ENCODE measurements around the gene REEP5.
A peak's percentile ranks its signal among the peaks of the same experiment; 100 is the strongest.
"Not testable (repeated sequence)": the region's sequence is repeated elsewhere in the genome, so short reads cannot be mapped to it uniquely, and the experiment has no call there.

REEP5 gene

DNA sequence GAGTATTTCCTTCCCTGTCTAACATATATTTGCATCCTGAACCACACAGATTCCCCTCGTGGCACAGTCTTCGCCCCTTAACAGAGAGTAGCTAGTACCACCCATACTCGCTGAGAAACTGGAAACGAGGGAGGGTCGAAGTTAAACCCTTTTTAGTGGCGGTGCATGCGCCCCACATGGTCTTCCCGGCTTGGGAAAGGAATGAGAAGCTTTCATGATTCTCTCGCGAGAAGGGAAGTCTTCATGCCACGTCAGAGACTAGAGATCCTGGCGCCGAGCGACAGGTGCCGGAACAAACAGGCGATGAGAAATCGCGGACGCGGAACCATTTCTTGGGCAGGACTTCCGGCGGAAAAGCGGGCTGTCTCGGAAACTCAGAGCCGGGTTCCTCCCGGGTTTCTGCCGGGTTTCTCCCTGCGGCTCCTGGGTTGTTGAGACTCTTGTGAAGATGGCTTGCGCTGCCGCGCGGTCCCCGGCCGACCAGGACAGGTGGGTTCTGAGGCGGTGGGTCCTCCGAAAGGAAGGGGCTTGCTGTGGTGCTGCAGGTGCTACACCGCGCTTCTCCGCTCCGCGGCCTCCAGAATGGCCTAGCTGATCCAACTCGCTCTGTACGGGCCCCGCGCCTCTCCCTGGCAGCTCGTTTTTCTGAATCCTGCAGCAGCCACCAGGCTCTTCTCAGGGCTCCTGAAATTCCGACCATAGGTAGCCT is 60.9 kb downstream of the REEP5 start, which contains the start of gene SRP19:
Gene SRP19 (plus strand): TSS at position 359 of the 709 bp plus-strand sequence. CDS start 90 bp downstream, at position 449.
- in situ Hi-C loops (cut with MboI; ENCODE audit: low sequenced_read_pairs, unreplicated experiment): no loop called here
- peak; percentile 96 for DNase-seq (ENCODE audit: low spot score)
- TF ChIP-seq, protein P1, sequence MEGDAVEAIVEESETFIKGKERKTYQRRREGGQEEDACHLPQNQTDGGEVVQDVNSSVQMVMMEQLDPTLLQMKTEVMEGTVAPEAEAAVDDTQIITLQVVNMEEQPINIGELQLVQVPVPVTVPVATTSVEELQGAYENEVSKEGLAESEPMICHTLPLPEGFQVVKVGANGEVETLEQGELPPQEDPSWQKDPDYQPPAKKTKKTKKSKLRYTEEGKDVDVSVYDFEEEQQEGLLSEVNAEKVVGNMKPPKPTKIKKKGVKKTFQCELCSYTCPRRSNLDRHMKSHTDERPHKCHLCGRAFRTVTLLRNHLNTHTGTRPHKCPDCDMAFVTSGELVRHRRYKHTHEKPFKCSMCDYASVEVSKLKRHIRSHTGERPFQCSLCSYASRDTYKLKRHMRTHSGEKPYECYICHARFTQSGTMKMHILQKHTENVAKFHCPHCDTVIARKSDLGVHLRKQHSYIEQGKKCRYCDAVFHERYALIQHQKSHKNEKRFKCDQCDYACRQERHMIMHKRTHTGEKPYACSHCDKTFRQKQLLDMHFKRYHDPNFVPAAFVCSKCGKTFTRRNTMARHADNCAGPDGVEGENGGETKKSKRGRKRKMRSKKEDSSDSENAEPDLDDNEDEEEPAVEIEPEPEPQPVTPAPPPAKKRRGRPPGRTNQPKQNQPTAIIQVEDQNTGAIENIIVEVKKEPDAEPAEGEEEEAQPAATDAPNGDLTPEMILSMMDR (IDR thresholded peaks at IDR 0.05; ENCODE audit: borderline replicate concordance, control extremely low read depth, extremely low read depth, insufficient read depth, missing control alignments): no peak

DNA sequence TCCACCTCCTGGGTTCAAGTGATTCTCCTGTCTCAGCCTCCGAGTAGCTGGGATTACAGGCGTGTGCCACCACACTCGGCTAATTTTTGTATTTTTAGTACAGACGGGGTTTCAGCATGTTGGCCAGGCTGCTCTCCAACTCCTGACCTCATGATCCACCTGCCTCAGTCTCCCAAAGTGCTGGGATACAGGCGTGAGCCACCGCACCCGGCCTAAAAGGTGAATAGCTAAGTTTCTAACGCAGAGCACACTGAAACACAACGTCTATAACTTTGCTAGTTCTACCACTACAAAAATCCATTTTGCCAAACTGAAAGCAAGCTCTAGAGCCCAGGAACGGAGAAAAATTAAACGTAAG is 61.5 kb downstream of the REEP5 start:
- DNase-seq (ENCODE audit: low spot score); in situ Hi-C loops (cut with MboI; ENCODE audit: low sequenced_read_pairs, unreplicated experiment): not testable (repeated sequence)

DNA sequence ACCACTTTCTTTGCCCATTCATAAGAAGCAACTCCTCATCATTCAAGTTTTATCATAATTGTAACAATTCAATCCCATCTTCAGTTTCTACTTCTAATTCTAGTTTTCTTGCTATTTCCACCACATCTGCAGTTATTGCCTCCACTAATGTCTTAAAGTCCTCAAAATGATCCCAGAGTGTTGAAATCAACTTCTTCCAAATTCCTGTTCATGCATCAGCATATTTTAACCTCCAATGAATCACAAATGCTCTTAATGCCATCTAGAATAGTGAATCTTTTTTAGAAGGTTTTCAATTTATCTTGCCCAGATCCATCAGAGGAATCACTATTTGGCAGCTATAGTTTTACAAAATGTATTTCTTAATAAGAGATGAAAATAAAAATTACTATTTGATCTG is 64.2 kb downstream of the REEP5 start:
- no peak for DNase-seq (ENCODE audit: low spot score)
- in situ Hi-C loops (cut with MboI; ENCODE audit: low sequenced_read_pairs, unreplicated experiment): no loop called here
- TF ChIP-seq, protein P1 (IDR thresholded peaks at IDR 0.05; ENCODE audit: borderline replicate concordance, control extremely low read depth, extremely low read depth, insufficient read depth, missing control alignments): no peak

DNA sequence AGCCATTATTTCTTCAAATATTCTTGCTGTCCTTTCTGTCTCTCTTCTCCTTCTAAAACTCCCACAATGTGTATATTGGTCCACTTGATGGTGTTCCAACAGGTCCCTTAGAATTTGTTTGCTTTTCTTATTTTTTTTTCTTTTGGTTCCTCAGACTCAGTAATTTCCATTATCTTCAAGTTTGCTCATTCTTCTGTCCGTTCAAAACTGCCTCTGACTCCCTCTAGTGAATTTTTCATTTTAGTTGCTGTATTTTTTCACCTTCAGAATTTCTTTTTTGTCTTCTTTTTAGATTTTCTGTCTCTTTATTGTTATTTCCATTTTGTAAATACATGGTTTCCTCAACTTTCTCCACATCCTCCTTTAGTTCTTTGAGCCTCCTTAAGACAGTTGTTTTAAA is 67.4 kb downstream of the REEP5 start:
- in situ Hi-C loops (cut with MboI; ENCODE audit: low sequenced_read_pairs, unreplicated experiment): no loop called here
- no peak for DNase-seq (ENCODE audit: low spot score)
- TF ChIP-seq, protein P1 (IDR thresholded peaks at IDR 0.05; ENCODE audit: borderline replicate concordance, control extremely low read depth, extremely low read depth, insufficient read depth, missing control alignments): no peak

DNA sequence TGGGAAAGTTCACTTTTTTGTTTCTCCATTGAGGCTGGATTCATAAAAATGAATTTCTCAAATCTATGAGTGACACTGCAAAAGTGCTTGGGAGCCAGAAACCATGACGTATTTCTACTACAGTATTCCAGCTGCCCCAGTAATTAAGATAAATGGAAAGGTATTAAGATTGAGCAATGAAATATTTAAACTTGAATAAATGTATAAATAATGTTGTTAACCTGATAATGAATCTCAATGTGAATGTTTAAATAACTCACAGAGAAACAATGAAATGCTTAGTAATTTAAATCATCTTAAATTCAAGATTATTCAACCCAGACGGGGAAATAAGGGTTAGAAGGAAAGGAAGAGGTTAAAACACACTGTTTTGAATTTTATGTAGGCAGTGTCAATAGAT is 72.1 kb downstream of the REEP5 start:
- TF ChIP-seq, protein P1 (IDR thresholded peaks at IDR 0.05; ENCODE audit: borderline replicate concordance, control extremely low read depth, extremely low read depth, insufficient read depth, missing control alignments): no peak
- in situ Hi-C loops (cut with MboI; ENCODE audit: low sequenced_read_pairs, unreplicated experiment): no loop called here
- DNase-seq (ENCODE audit: low spot score): no peak

DNA sequence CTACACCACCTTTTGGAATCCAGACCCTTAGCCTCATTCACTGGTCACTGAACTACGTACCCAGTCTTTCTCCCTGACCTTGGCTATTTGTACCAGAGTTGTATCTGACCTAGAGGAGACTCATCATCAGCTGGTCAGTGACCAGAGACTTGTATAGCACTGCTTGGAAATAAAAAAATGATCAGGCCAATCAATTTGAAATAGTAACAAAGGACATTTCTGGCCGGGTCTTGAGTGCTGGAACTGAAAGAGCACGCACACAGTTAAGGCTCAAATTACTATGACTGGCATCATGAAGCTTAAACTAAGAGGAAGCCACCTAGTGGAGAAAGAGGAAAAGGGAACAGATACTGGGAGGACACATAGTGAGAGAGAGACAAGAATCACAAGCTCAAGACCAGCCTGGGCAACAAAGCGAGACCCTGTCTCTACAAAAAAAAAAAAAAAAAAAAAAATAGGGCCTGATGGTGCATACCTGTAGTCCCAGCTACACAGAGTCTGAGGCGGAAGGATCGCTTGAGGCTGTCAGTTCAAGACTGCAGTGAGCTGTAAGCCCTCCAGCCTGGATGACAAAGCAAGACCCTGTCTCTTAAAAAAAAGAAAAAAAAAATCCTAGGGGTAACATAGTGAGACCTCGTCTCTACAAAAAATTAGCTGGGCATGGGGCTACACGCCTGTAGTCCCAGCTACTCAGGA is 73.8 kb downstream of the REEP5 start:
- in situ Hi-C loops (cut with MboI; ENCODE audit: low sequenced_read_pairs, unreplicated experiment): no loop called here
- peak; percentile 51 for DNase-seq (ENCODE audit: low spot score)
- TF ChIP-seq, protein P1 (IDR thresholded peaks at IDR 0.05; ENCODE audit: borderline replicate concordance, control extremely low read depth, extremely low read depth, insufficient read depth, missing control alignments): peak; percentile 56

DNA sequence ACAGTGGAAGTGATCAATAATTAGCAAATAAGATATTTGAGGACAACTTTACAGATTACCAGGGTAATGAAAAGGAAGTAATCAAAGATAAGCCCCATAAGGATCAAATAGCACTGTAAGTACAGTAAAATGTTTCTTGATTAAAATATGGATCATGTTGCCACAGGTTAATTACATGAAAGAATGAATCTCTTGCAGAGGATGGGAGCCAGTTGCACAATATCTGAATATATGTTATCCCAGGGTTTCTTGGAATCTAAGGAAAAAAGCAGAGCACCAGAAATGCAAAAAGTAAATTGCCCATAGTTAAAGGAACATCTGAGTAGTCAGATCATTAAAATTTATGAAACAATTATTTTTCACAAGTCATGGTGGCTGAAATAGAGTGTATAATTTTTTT is 74.7 kb downstream of the REEP5 start:
- no peak for DNase-seq (ENCODE audit: low spot score)
- in situ Hi-C loops (cut with MboI; ENCODE audit: low sequenced_read_pairs, unreplicated experiment): no loop called here
- TF ChIP-seq, protein P1 (IDR thresholded peaks at IDR 0.05; ENCODE audit: borderline replicate concordance, control extremely low read depth, extremely low read depth, insufficient read depth, missing control alignments): no peak

Measured in GM13976 (cell line).